GM18499 (cell line): Measurements from ENCODE around the gene SPDYE2.
"Not testable (repeated sequence)": the region's sequence is repeated elsewhere in the genome, so short reads cannot be mapped to it uniquely, and the experiment has no call there.

Source experiments
- ATAC-seq: cut with Tn5 transposase; IDR thresholded peaks from one replicate; pipeline ENCODE4 v1.9.1; 2021; ENCODE audit warnings: moderate number of reproducible peaks; ENCODE audit not compliant: insufficient read depth, unreplicated experiment

SPDYE2 gene

GRCh38 chr7:102596036-102596435, 45.0 kb downstream of the SPDYE2 start:
- ATAC-seq: not testable (repeated sequence)

GRCh38 chr7:102599699-102600098, 48.7 kb downstream of the SPDYE2 start:
- not testable (repeated sequence) for ATAC-seq

GRCh38 chr7:102602317-102602716, 51.3 kb downstream of the SPDYE2 start:
- ATAC-seq: not testable (repeated sequence)

- not testable (repeated sequence) for ATAC-seq
Observed at GRCh38 chr7:102604431-102605145, 53.6 kb downstream of the SPDYE2 start.

GRCh38 chr7:102606848-102607247, 55.8 kb downstream of the SPDYE2 start:
- ATAC-seq: not testable (repeated sequence)

GRCh38 chr7:102609734-102610133, 58.7 kb downstream of the SPDYE2 start:
- not testable (repeated sequence) for ATAC-seq

GRCh38 chr7:102610441-102610840, 59.4 kb downstream of the SPDYE2 start:
- not testable (repeated sequence) for ATAC-seq

GRCh38 chr7:102611013-102611674, 60.1 kb downstream of the SPDYE2 start:
- ATAC-seq: not testable (repeated sequence)

GRCh38 chr7:102611675-102612325, 60.8 kb downstream of the SPDYE2 start:
- not testable (repeated sequence) for ATAC-seq
